ENCODE data around the gene ZNF569.

The ZNF569 gene

DNA sequence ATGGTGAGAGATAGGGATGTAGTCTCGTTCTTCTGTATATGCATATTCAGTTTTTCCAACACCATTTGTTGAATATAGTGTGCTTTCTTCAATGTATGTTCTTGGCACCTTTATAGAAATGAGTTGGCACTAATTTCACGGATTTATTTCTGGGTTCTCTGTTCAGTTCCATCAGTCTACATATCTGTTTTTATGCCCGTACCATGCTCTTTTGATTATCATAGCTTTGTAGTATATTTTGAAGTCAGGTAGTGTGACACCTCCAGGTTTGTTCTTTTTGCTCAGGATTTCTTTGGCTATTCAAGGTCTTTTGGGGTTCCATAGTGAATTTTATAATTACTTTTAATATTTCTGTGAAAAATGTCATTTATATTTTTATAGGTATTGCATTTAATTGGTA, 25.0 kb upstream of the ZNF569 start:
- TF ChIP-seq, protein P1, sequence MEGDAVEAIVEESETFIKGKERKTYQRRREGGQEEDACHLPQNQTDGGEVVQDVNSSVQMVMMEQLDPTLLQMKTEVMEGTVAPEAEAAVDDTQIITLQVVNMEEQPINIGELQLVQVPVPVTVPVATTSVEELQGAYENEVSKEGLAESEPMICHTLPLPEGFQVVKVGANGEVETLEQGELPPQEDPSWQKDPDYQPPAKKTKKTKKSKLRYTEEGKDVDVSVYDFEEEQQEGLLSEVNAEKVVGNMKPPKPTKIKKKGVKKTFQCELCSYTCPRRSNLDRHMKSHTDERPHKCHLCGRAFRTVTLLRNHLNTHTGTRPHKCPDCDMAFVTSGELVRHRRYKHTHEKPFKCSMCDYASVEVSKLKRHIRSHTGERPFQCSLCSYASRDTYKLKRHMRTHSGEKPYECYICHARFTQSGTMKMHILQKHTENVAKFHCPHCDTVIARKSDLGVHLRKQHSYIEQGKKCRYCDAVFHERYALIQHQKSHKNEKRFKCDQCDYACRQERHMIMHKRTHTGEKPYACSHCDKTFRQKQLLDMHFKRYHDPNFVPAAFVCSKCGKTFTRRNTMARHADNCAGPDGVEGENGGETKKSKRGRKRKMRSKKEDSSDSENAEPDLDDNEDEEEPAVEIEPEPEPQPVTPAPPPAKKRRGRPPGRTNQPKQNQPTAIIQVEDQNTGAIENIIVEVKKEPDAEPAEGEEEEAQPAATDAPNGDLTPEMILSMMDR (IDR thresholded peaks at IDR 0.05) = no peak

DNA sequence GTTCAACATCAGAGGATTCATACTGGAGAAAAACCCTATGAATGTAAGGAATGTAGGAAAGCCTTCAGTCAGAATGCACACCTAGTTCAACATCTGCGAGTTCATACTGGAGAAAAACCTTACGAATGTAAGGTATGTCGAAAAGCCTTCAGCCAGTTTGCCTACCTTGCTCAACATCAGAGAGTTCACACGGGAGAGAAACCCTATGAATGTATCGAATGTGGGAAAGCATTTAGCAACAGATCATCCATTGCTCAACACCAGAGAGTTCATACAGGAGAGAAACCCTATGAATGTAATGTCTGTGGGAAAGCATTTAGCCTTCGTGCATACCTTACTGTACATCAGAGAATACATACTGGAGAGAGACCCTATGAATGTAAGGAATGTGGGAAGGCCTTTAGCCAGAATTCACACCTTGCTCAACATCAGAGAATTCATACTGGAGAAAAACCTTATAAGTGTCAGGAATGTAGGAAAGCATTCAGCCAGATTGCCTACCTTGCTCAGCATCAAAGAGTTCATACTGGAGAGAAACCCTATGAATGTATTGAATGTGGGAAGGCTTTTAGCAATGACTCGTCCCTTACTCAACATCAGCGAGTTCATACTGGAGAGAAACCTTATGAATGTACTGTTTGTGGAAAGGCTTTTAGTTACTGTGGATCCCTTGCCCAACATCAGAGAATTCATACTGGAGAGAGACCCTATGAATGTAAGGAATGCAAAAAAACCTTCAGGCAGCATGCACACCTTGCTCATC, 17.3 kb upstream of the ZNF569 start:
- TF ChIP-seq, protein P1 (IDR thresholded peaks at IDR 0.05) = no peak

DNA sequence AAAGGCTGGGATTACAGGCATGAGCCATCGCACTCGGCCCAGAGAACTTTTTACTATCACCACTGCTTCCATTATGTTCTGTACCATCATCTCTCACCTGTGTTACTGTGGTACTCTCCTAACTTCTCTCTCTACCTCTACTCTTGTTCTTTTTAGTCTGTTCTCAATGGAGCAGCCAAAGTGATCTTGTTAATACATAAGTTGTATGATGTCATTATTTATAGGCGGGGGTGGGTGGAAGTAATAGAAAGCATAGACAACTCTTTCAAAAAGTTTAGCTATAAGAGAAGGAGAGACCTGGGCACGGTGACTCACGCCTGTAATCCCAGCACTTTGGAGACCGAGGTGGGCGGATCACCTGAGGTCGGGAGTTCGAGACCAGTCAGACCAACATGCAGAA, 4.9 kb upstream of the ZNF569 start:
- TF ChIP-seq, protein P1 (IDR thresholded peaks at IDR 0.05) = no peak

DNA sequence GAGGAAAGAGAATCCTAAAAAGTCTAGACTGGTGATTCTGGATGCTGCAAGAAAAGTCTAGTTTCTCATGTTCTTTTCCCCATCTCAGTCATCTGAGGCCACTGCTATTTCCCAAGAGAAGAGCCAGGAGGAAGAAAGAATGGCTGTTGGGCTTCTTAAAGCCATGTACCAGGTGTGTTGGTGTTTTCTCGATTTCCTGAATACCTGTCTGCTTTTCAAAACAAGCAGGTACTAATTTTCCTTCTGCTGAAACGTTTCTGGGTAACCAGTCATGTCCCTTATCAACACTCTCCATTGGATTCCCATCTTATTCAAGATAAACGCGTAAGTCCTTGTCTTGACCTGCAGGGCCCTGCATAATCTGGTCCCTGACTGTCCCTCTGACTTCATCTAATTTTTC, 3.0 kb upstream of the ZNF569 start:
- TF ChIP-seq, protein P1 (IDR thresholded peaks at IDR 0.05) = no peak

DNA sequence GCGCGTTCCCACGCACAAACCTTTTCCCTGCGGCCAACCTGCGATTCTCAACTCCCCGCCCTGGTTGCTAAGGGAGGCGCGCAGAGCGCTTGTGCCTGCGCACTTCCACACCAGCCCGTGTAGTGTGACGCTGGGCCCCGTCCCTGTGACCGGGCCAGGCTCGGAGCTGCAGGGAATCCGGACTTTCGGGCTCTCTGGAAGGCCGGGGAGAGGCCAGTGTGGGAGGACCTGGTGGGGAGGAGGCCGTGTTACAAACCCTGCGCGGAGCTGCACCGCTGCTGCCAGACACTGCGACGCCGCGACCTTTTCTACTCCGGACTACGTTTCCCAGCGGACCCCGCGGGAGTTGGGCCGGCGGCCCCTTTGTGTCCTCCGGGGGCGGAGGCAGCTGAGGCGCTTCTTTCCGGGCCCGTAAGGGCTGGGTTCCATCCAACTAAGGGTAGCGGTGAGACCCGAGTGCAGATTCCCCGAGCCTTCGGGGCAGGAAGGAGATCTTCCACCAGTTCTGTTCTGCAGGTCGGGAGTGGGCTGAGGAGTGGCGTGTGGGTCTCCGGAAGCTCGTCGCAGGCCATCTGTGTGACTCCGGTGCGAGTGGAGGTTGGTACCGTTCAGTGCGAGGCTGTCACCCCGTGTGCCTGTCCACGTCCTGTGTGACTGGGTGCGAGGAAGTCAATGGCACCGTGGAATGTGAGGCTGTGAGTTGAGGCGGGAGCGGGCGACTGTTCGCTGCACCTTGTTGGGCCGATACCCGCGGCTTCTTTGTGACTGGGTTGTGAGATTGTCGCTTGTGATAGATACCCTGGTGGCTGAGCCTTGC, 1.9 kb upstream of the ZNF569 start, which contains the start of gene ZNF570:
TSS of gene ZNF570 (plus strand) at position 396 of the 817 bp plus-strand sequence. CDS start 999 bp downstream, outside the sequence.
- TF ChIP-seq, protein P1 (IDR thresholded peaks at IDR 0.05) = no peak

DNA sequence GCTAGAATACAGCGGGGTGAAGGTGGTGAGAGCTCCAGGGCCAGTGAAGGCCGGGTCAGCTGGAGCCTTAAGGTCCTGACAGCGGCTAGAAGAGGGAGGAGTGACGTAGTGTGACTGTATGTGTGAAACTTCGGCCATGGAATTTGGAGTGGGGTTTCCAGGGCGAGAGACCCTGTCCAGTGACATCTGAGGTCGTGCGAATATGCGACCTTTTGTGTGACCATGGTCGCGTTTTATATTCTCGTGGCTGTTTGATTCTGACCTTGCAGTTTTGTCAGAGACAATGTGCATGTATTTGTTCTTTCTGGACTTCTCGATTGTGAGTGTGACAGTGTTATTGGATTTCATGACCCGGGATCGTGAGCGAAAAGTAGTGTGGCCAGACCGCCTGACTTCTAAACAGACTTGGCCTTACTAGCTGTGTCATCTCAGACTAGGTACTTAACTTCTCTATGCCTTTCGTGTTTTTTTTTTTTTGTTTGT, 405 bp upstream of the ZNF569 start:
- TF ChIP-seq, protein P1 (IDR thresholded peaks at IDR 0.05) = no peak

DNA sequence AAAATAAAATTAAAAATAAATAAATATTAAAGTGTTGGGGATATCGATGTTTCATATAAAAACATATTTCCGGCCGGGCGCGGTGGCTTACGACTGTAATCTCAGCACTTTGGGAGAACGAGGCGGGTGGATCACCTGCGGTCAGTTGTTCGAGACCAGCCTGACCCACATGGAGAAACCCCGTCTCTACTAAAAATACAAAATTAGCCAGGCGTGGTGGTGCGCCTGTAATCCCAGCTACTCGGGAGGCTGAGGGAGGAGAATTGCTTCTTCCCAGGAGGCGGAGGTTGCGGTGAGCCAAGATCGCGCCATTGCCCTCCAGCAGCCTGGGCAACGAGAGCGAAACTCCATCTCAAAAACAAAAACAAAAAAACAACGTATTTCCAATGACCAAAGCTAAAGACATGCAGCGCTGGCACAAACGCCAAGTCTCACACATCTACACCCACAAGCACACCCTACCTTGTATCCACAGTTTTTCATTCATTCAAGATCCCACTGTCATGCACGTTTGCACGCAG, 907 bp downstream of the ZNF569 start:
- TF ChIP-seq, protein P1 (IDR thresholded peaks at IDR 0.05) = no peak
